SK-N-MC (cell line): ENCODE data around the gene JAZF1.

Experiments
- DNase-seq: peaks from one replicate; pipeline ENCODE4 v3.0.0-alpha.2; 2011; ENCODE audit warnings: low read depth, low spot score
- H3K27ac ChIP-seq: fragments of 200-600 bp; sonication (generic); 2 replicates; pipeline ENCODE4 v1.5.1; 2016; ENCODE audit warnings: mixed run types
- H3K36me3 ChIP-seq: fragments of 200-600 bp; sonication (generic); 2 replicates; pipeline ENCODE4 v1.6.1; 2017; ENCODE audit warnings: antibody characterized with exemption, low read length, mixed read lengths; ENCODE audit not compliant: insufficient read depth
- H3K4me3 ChIP-seq: fragments of 200-600 bp; sonication (generic); 2 replicates; pipeline ENCODE4 v1.5.1; 2016
- H3K9ac ChIP-seq: fragments of 200-600 bp; sonication (generic); 2 replicates; pipeline ENCODE4 v1.8.0; 2017; ENCODE audit warnings: mixed run types, mixed read lengths; ENCODE audit not compliant: insufficient read length
- H3K9me3 ChIP-seq: fragments of 200-600 bp; sonication (generic); 2 replicates; pipeline ENCODE4 v1.6.1; 2017; ENCODE audit warnings: low read depth, mild to moderate bottlenecking, antibody characterized with exemption, low read length, moderate library complexity, mixed read lengths
- EZH2 ChIP-seq: fragments of 200-600 bp; sonication (generic); IDR thresholded peaks from one replicate; pipeline ENCODE4 v1.6.1; 2017; ENCODE audit warnings: antibody characterized with exemption
- FOXP2 ChIP-seq: optimal IDR thresholded peaks from 2 replicates; pipeline ENCODE3; 2011; ENCODE audit warnings: mild to moderate bottlenecking, moderate library complexity; ENCODE audit not compliant: insufficient read depth; ENCODE audit errors: extremely low read length, control extremely low read depth
- POLR2AphosphoS5 ChIP-seq: IDR thresholded peaks from 2 replicates; pipeline ENCODE4 v1.6.1; 2012; ENCODE audit warnings: mild to moderate bottlenecking, low read depth, low read length, borderline replicate concordance

JAZF1 gene

GRCh38 chr7:28165961-28166955 is 14.3 kb downstream of the JAZF1 start:
- 0 out of 2 replicates have a peak overlapping the region, but pooled peaks have one; percentile 4 for H3K4me3 ChIP-seq
- H3K27ac ChIP-seq = peak overlapping the region; percentile 64
- no peaks in the 10 kb centered on the region for H3K36me3 ChIP-seq
- peak overlapping the region; percentile 30 for H3K9ac ChIP-seq
- H3K9me3 ChIP-seq = no peaks in the 10 kb centered on the region
- no peak for DNase-seq
- TF ChIP-seq FOXP2 (no peak), EZH2 (no peak), POLR2AphosphoS5 (no peak)

- no peak for DNase-seq
- Histone ChIP-seq H3K4me3 (no peak overlapping the region), H3K36me3 (no peaks in the 10 kb centered on the region), H3K9ac (no peak overlapping the region), H3K9me3 (no peaks in the 10 kb centered on the region), H3K27ac (no peak overlapping the region)
- TF ChIP-seq FOXP2 = no peak
- TF ChIP-seq EZH2 = no peak
- no peak for TF ChIP-seq POLR2AphosphoS5
Observed at GRCh38 chr7:28165261-28165660, 15.3 kb downstream of the JAZF1 start.

DNA sequence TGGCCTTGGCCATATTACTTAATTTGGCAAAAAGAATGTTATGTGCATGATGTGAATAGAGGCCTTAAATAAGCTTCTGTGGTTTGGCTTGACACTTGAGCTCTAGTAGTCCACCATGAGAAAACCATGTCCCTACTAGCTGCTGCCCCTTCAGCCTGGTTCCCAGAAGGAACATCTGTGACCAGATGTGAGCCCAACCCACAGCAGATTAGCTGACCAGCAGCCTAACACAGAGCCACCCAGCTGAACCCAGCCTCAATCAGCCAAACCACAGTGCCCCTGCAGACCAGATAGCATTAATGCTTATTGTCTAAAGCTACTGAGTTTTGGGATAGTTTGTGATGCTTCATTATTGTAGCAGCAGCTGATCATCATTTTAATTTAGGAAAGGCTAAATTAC is 16.6 kb downstream of the JAZF1 start:
- no peak for TF ChIP-seq FOXP2
- TF ChIP-seq POLR2AphosphoS5 = no peak
- no peak for TF ChIP-seq EZH2
- Histone ChIP-seq H3K27ac (no peak overlapping the region), H3K9me3 (no peaks in the 10 kb centered on the region), H3K9ac (no peak overlapping the region), H3K36me3 (no peaks in the 10 kb centered on the region), H3K4me3 (no peak overlapping the region)
- DNase-seq = no peak

DNA sequence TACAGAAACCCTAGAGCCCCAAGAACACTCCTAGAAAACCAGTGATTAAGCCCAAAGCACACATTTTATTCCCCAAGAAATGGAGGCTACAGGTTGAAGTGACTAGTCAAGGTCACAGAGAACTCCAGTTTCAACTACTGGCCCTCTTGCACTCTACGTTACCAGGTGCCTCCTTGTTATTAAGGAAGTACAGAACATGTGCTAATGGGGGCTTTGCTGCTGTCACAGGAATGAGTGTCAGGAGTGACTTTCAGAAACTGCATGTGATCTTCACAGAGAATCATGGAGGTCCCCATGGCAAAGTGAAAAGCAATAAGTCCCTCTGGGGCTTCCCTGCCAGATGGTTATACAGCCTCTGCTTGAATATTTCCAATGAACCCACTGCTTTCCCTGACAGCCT is 19.3 kb downstream of the JAZF1 start:
- no peaks in the 10 kb centered on the region for H3K9me3 ChIP-seq
- no peak overlapping the region for H3K27ac ChIP-seq
- H3K9ac ChIP-seq = no peak overlapping the region
- no peak overlapping the region for H3K4me3 ChIP-seq
- TF ChIP-seq FOXP2 = no peak
- no peak for TF ChIP-seq POLR2AphosphoS5
- TF ChIP-seq EZH2 = no peak
- no peak for DNase-seq
- H3K36me3 ChIP-seq = no peaks in the 10 kb centered on the region

GRCh38 chr7:28160551-28160991 is 20.0 kb downstream of the JAZF1 start:
- TF ChIP-seq POLR2AphosphoS5 = no peak
- TF ChIP-seq FOXP2 = no peak
- TF ChIP-seq EZH2 = no peak
- Histone ChIP-seq H3K27ac (no peak overlapping the region), H3K36me3 (no peaks in the 10 kb centered on the region), H3K9me3 (no peaks in the 10 kb centered on the region), H3K4me3 (no peak overlapping the region), H3K9ac (no peak overlapping the region)
- no peak for DNase-seq

GRCh38 chr7:28157831-28158416 is 22.7 kb downstream of the JAZF1 start:
- TF ChIP-seq FOXP2 (no peak), EZH2 (no peak), POLR2AphosphoS5 (no peak)
- H3K9ac ChIP-seq = no peak overlapping the region
- no peak overlapping the region for H3K4me3 ChIP-seq
- no peak for DNase-seq
- H3K9me3 ChIP-seq = no peaks in the 10 kb centered on the region
- H3K36me3 ChIP-seq = no peaks in the 10 kb centered on the region
- no peak overlapping the region for H3K27ac ChIP-seq

GRCh38 chr7:28157076-28157745 is 23.4 kb downstream of the JAZF1 start:
- Histone ChIP-seq H3K4me3 (no peak overlapping the region), H3K9ac (no peak overlapping the region), H3K9me3 (no peaks in the 10 kb centered on the region), H3K27ac (no peak overlapping the region), H3K36me3 (no peaks in the 10 kb centered on the region)
- no peak for TF ChIP-seq FOXP2
- no peak for TF ChIP-seq POLR2AphosphoS5
- no peak for TF ChIP-seq EZH2
- no peak for DNase-seq

DNA sequence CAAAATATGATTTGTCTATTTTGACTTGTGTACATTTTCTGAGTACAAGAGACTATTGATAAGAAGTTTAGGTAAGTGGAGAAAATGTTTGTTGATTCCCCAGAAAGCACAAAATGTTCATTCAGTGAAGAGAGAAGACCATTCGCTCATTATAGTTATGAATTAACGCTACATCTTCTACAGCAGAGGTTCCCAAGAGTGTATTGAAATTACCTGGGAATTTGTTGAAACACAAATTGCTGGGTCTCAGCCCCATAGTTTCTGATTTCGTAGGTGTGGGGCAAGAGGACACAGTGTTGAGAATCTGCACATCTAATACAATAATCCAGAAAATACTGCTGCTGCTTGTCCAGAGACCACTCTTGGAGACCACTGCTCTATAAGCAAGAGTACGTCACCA is 24.2 kb downstream of the JAZF1 start:
- H3K9me3 ChIP-seq = no peaks in the 10 kb centered on the region
- no peak for DNase-seq
- H3K9ac ChIP-seq = no peak overlapping the region
- no peaks in the 10 kb centered on the region for H3K36me3 ChIP-seq
- no peak overlapping the region for H3K27ac ChIP-seq
- TF ChIP-seq EZH2 (no peak), POLR2AphosphoS5 (no peak), FOXP2 (no peak)
- H3K4me3 ChIP-seq = no peak overlapping the region
